Kidney epithelial cell (primary cell): ENCODE results near the gene CDHR3. TPM values are rescaled to one million over a fixed set of nuclear protein-coding genes. Genes with fewer than 3 reads are reported as not detected.

Experiments
- DNase-seq: peaks from one replicate; pipeline ENCODE4 v3.0.0-alpha.2; 2010; ENCODE audit warnings: low read depth
- H3K27me3 ChIP-seq: 2 replicates; pipeline ENCODE4 v1.6.0; 2011; ENCODE audit warnings: low read length; ENCODE audit not compliant: control insufficient read depth, insufficient read depth
- H3K36me3 ChIP-seq: 2 replicates; pipeline ENCODE4 v1.5.1; 2011; ENCODE audit warnings: low read length; ENCODE audit not compliant: control insufficient read depth, insufficient read depth
- H3K4me3 ChIP-seq: 2 replicates; pipeline ENCODE4 v1.5.1; 2011; ENCODE audit warnings: low read depth, mild to moderate bottlenecking, control low read depth, low read length
- CTCF ChIP-seq: IDR thresholded peaks from 2 replicates; pipeline ENCODE4 v1.5.1; 2011; ENCODE audit warnings: mild to moderate bottlenecking, moderate library complexity, low read length, control low read depth, inconsistent platforms; ENCODE audit not compliant: insufficient read depth, poor library complexity, severe bottlenecking
- total RNA-seq: library from RNA; depleted of rRNA; stranded (reverse); fragments of >200 nt; gene quantifications from 2 replicates; pipeline ENCODE4 v1.2.3, GENCODE V29; 2015

Gene CDHR3
- total RNA-seq, 1 donor from 2014 or later = 0.96 TPM

GRCh38 chr7:105940109-105940508 lies 23.0 kb upstream of the CDHR3 start:
- Histone ChIP-seq H3K27me3 (no peaks in the 10 kb centered on the region), H3K4me3 (no peak overlapping the region), H3K36me3 (no peaks in the 10 kb centered on the region)
- TF ChIP-seq CTCF = no peak
- no peak for DNase-seq

- TF ChIP-seq CTCF = no peak
- Histone ChIP-seq H3K36me3 (no peaks in the 10 kb centered on the region), H3K4me3 (no peak overlapping the region), H3K27me3 (no peaks in the 10 kb centered on the region)
- DNase-seq = no peak
Measured at GRCh38 chr7:105941596-105941995, 21.5 kb upstream of the CDHR3 start.

- H3K27me3 ChIP-seq = no peaks in the 10 kb centered on the region
- DNase-seq = no peak
- no peak for TF ChIP-seq CTCF
- no peaks in the 10 kb centered on the region for H3K36me3 ChIP-seq
- H3K4me3 ChIP-seq = no peak overlapping the region
Measured at GRCh38 chr7:105943486-105943885, 19.6 kb upstream of the CDHR3 start.

GRCh38 chr7:105945848-105946247 lies 17.2 kb upstream of the CDHR3 start:
- no peaks in the 10 kb centered on the region for H3K36me3 ChIP-seq
- TF ChIP-seq CTCF = no peak
- no peak overlapping the region for H3K4me3 ChIP-seq
- DNase-seq = no peak
- H3K27me3 ChIP-seq = no peaks in the 10 kb centered on the region

GRCh38 chr7:105951597-105951996 lies 11.5 kb upstream of the CDHR3 start:
- Histone ChIP-seq H3K27me3 (no peaks in the 10 kb centered on the region), H3K4me3 (no peak overlapping the region), H3K36me3 (no peaks in the 10 kb centered on the region)
- DNase-seq = no peak
- no peak for TF ChIP-seq CTCF

GRCh38 chr7:105952917-105953595 lies 10.0 kb upstream of the CDHR3 start:
- no peak overlapping the region for H3K4me3 ChIP-seq
- DNase-seq = no peak
- TF ChIP-seq CTCF = no peak
- no peaks in the 10 kb centered on the region for H3K27me3 ChIP-seq
- H3K36me3 ChIP-seq = no peaks in the 10 kb centered on the region
